Parathyroid adenoma (tissue), 2 donors: ENCODE results near the gene MEI1.

Experiments used
- H2AFZ ChIP-seq: fragments of 300-600 bp; sonication (generic); one replicate; pipeline ENCODE4 v1.7.0; 2017; ENCODE audit warnings: antibody characterized with exemption, mild to moderate bottlenecking
- H3K27ac ChIP-seq: fragments of 300-600 bp; sonication (generic); one replicate; pipeline ENCODE4 v1.7.0; 2017
- H3K27me3 ChIP-seq: fragments of 300-600 bp; sonication (generic); one replicate; pipeline ENCODE4 v1.7.0; 2017; ENCODE audit warnings: low read length; ENCODE audit not compliant: control insufficient read depth, insufficient read depth
- H3K36me3 ChIP-seq: fragments of 300-600 bp; sonication (generic); one replicate; pipeline ENCODE4 v1.7.0; 2017; ENCODE audit warnings: low read length; ENCODE audit not compliant: control insufficient read depth, insufficient read depth
- H3K4me1 ChIP-seq: fragments of 300-600 bp; sonication (generic); one replicate; pipeline ENCODE4 v1.7.0; 2017; ENCODE audit warnings: control low read depth
- H3K4me2 ChIP-seq: fragments of 300-600 bp; sonication (generic); one replicate; pipeline ENCODE4 v1.7.0; 2017; ENCODE audit warnings: low read length
- H3K4me3 ChIP-seq: fragments of 300-600 bp; sonication (generic); one replicate; pipeline ENCODE4 v1.7.0; 2017; ENCODE audit warnings: low read depth, low read length
- H3K79me2 ChIP-seq: fragments of 300-600 bp; sonication (generic); one replicate; pipeline ENCODE4 v1.7.0; 2017; ENCODE audit warnings: control low read depth
- H3K9ac ChIP-seq: fragments of 300-600 bp; sonication (generic); one replicate; pipeline ENCODE4 v1.7.0; 2017; ENCODE audit warnings: mild to moderate bottlenecking
- H3K9me3 ChIP-seq: fragments of 300-600 bp; sonication (generic); one replicate; pipeline ENCODE4 v1.7.0; 2017; ENCODE audit warnings: low read length; ENCODE audit not compliant: control insufficient read depth
- CTCF ChIP-seq: fragments of 300-600 bp; sonication (generic); IDR thresholded peaks from one replicate; pipeline ENCODE4 v1.7.0; 2017; ENCODE audit warnings: antibody characterized with exemption, mild to moderate bottlenecking
- donor health status: primary hyperparathyroidism.

The MEI1 gene

GRCh38 chr22:41696703-41697102 is 2.6 kb upstream of the MEI1 start:
- Histone ChIP-seq H2AFZ (peak overlapping the region; percentile 77), H3K27me3 (no peaks in the 10 kb centered on the region), H3K36me3 (no peaks in the 10 kb centered on the region), H3K79me2 (no peaks in the 10 kb centered on the region), H3K4me2 (no peak overlapping the region), H3K9me3 (no peaks in the 10 kb centered on the region), H3K9ac (no peak overlapping the region), H3K27ac (no peak overlapping the region), H3K4me1 (no peaks in the 10 kb centered on the region), H3K4me3 (no peak overlapping the region)
- no peak for TF ChIP-seq CTCF

GRCh38 chr22:41697126-41697775 is 2.1 kb upstream of the MEI1 start:
- Histone ChIP-seq H3K9ac (no peak overlapping the region), H3K27ac (no peak overlapping the region)

GRCh38 chr22:41700108-41700364 is 733 bp downstream of the MEI1 start:
- no peaks in the 10 kb centered on the region for H3K9me3 ChIP-seq
- H3K36me3 ChIP-seq = no peaks in the 10 kb centered on the region
- no peak overlapping the region for H3K9ac ChIP-seq
- no peaks in the 10 kb centered on the region for H3K27me3 ChIP-seq
- no peak overlapping the region for H3K27ac ChIP-seq
- H3K4me3 ChIP-seq = no peak overlapping the region
- TF ChIP-seq CTCF = no peak
- H3K4me1 ChIP-seq = no peaks in the 10 kb centered on the region
- H2AFZ ChIP-seq = no peak overlapping the region
- H3K4me2 ChIP-seq = no peak overlapping the region
- H3K79me2 ChIP-seq = no peaks in the 10 kb centered on the region

More at GRCh38 chr22:41697126-41697775, 2.1 kb upstream of the MEI1 start:
- Histone ChIP-seq H3K27me3 (no peaks in the 10 kb centered on the region), H3K4me1 (no peaks in the 10 kb centered on the region), H2AFZ (peak overlapping the region; percentile 77), H3K79me2 (no peaks in the 10 kb centered on the region), H3K4me2 (peak overlapping the region; percentile 52), H3K4me3 (no peak overlapping the region), H3K36me3 (no peaks in the 10 kb centered on the region), H3K9me3 (no peaks in the 10 kb centered on the region)
- TF ChIP-seq CTCF = peak; percentile 90

GRCh38 chr22:41702763-41703162 is 3.5 kb downstream of the MEI1 start:
- H3K9me3 ChIP-seq = no peaks in the 10 kb centered on the region
- H3K36me3 ChIP-seq = no peaks in the 10 kb centered on the region
- H3K27me3 ChIP-seq = no peaks in the 10 kb centered on the region
- H3K4me1 ChIP-seq = no peaks in the 10 kb centered on the region
- TF ChIP-seq CTCF = no peak
- no peak overlapping the region for H3K9ac ChIP-seq
- no peak overlapping the region for H2AFZ ChIP-seq
- H3K4me2 ChIP-seq = no peak overlapping the region
- no peaks in the 10 kb centered on the region for H3K79me2 ChIP-seq
- no peak overlapping the region for H3K27ac ChIP-seq
- H3K4me3 ChIP-seq = no peak overlapping the region

GRCh38 chr22:41709341-41709740 is 10.0 kb downstream of the MEI1 start:
- Histone ChIP-seq H3K27me3 (no peaks in the 10 kb centered on the region), H3K79me2 (no peaks in the 10 kb centered on the region), H3K36me3 (no peaks in the 10 kb centered on the region), H3K27ac (no peak overlapping the region), H2AFZ (no peak overlapping the region), H3K4me1 (no peaks in the 10 kb centered on the region), H3K9me3 (no peaks in the 10 kb centered on the region), H3K4me3 (no peak overlapping the region), H3K4me2 (no peak overlapping the region), H3K9ac (no peak overlapping the region)
- TF ChIP-seq CTCF = no peak
